Measurements from ENCODE around the gene DDHD1. TPM values are rescaled to one million over a fixed set of nuclear protein-coding genes. Genes with fewer than 3 reads are reported as not detected.

The DDHD1 gene
- total RNA-seq, 5 donors from 2014 or later (not counting 1 experiment from before 2014, with no cell fraction given): 36.6 to 69.6 (median 45.4) TPM

GRCh38 chr14:53004976-53005375, 148.1 kb downstream of the DDHD1 start:
- CTCF ChIA-PET: no interaction called here
- H3K36me3 ChIP-seq (ENCODE audit: control insufficient read depth in 2 of 2, extremely low read depth in 1 of 2, insufficient read depth in 1 of 2, low read length in 1 of 2): no peaks in the 10 kb centered on the region
- no peak overlapping the region for H3K4me3 ChIP-seq (ENCODE audit: control insufficient read depth in 1 of 2, extremely low read depth in 1 of 2, low read length in 1 of 2)
- peaks cover 0 to 3% of the 10 kb centered on the region in 2 experiments for H3K27me3 ChIP-seq (replicated peaks in 1 of 2; ENCODE audit: control insufficient read depth in 2 of 2, extremely low read depth in 1 of 2, insufficient read depth in 2 of 2, low read length in 1 of 2)
- Mint-ChIP-seq H3K27ac (no peak overlapping the region), H3K9me3 (no peaks in the 10 kb centered on the region), H3K4me3 (no peak overlapping the region), H3K36me3 (no peaks in the 10 kb centered on the region), H3K27me3 (peaks cover 0 to 1% of the 10 kb centered on the region in 2 donors), H3K4me1 (no peaks in the 10 kb centered on the region)
- H3K27ac ChIP-seq (ENCODE audit: low read length): no peak overlapping the region
- DNase-seq: no peak
- no peak for ATAC-seq (replicated peaks in 1 of 4)
- H3K9me3 ChIP-seq: no peaks in the 10 kb centered on the region
- no peaks in the 10 kb centered on the region for H3K4me1 ChIP-seq (ENCODE audit: control insufficient read depth in 1 of 2, extremely low read depth in 1 of 2, insufficient read depth in 2 of 2, low read length in 2 of 2)
- POLR2A ChIA-PET: no interaction called here
- WGBS (ENCODE audit: insufficient coverage): 78% methylated on average over 4 of the region's 5 CpGs

- peaks cover 0 to 5% of the 10 kb centered on the region in 2 experiments for H3K27me3 ChIP-seq (replicated peaks in 1 of 2; ENCODE audit: control insufficient read depth in 2 of 2, extremely low read depth in 1 of 2, insufficient read depth in 2 of 2, low read length in 1 of 2)
- Mint-ChIP-seq H3K9me3 (no peaks in the 10 kb centered on the region), H3K27me3 (peaks cover under 1 to 1% of the 10 kb centered on the region in 2 donors), H3K4me1 (no peaks in the 10 kb centered on the region), H3K36me3 (no peaks in the 10 kb centered on the region), H3K27ac (no peak overlapping the region), H3K4me3 (no peak overlapping the region)
- ATAC-seq (replicated peaks in 1 of 4) (no peak), DNase-seq (no peak)
- CTCF ChIA-PET: interaction anchor here (0.7 kb wide), 2 partner anchors 115 to 148 kb away, joined by 3 to 4 read pairs; no protein-coding TSS in a partner anchor
- POLR2A ChIA-PET: no interaction called here
- no peaks in the 10 kb centered on the region for H3K9me3 ChIP-seq
- H3K4me1 ChIP-seq (ENCODE audit: control insufficient read depth in 1 of 2, extremely low read depth in 1 of 2, insufficient read depth in 2 of 2, low read length in 2 of 2): no peaks in the 10 kb centered on the region
- no peak overlapping the region for H3K4me3 ChIP-seq (ENCODE audit: control insufficient read depth in 1 of 2, extremely low read depth in 1 of 2, low read length in 1 of 2)
- H3K27ac ChIP-seq (ENCODE audit: low read length): no peak overlapping the region
- WGBS (ENCODE audit: insufficient coverage): 90% methylated on average over 2 of the region's 4 CpGs
- no peaks in the 10 kb centered on the region for H3K36me3 ChIP-seq (ENCODE audit: control insufficient read depth in 2 of 2, extremely low read depth in 1 of 2, insufficient read depth in 1 of 2, low read length in 1 of 2)
These were observed 149.3 kb downstream of the DDHD1 start for GRCh38 chr14:53003776-53004175.

GRCh38 chr14:53002576-53002975, 150.5 kb downstream of the DDHD1 start:
- H3K27me3 ChIP-seq (replicated peaks in 1 of 2; ENCODE audit: control insufficient read depth in 2 of 2, extremely low read depth in 1 of 2, insufficient read depth in 2 of 2, low read length in 1 of 2): peaks cover 0 to 8% of the 10 kb centered on the region in 2 experiments
- H3K4me1 Mint-ChIP-seq: no peaks in the 10 kb centered on the region
- POLR2A ChIA-PET: no interaction called here
- H3K36me3 Mint-ChIP-seq: no peaks in the 10 kb centered on the region
- H3K27ac ChIP-seq (ENCODE audit: low read length): no peak overlapping the region
- H3K27ac Mint-ChIP-seq: no peak overlapping the region
- peaks cover 5 to 8% of the 10 kb centered on the region in 2 donors for H3K27me3 Mint-ChIP-seq
- 76% methylated on average over 5 of the region's 5 CpGs for WGBS (ENCODE audit: insufficient coverage)
- DNase-seq: no peak
- H3K36me3 ChIP-seq (ENCODE audit: control insufficient read depth in 2 of 2, extremely low read depth in 1 of 2, insufficient read depth in 1 of 2, low read length in 1 of 2): no peaks in the 10 kb centered on the region
- CTCF ChIA-PET: interaction anchor here in 1 of 2 donors (0.6 kb wide), 2 partner anchors 252 to 795 kb away, joined by 3 read pairs; no protein-coding TSS in a partner anchor
- ATAC-seq (replicated peaks in 1 of 4): no peak
- no peak overlapping the region for H3K4me3 ChIP-seq (ENCODE audit: control insufficient read depth in 1 of 2, extremely low read depth in 1 of 2, low read length in 1 of 2)
- no peaks in the 10 kb centered on the region for H3K9me3 ChIP-seq
- no peaks in the 10 kb centered on the region for H3K4me1 ChIP-seq (ENCODE audit: control insufficient read depth in 1 of 2, extremely low read depth in 1 of 2, insufficient read depth in 2 of 2, low read length in 2 of 2)
- no peak overlapping the region for H3K4me3 Mint-ChIP-seq
- H3K9me3 Mint-ChIP-seq: no peaks in the 10 kb centered on the region

- no peak overlapping the region for H3K27ac ChIP-seq (ENCODE audit: low read length)
- H3K4me1 Mint-ChIP-seq: no peaks in the 10 kb centered on the region
- ChIA-PET CTCF (no interaction called here), POLR2A (no interaction called here)
- no peaks in the 10 kb centered on the region for H3K4me1 ChIP-seq (ENCODE audit: control insufficient read depth in 1 of 2, extremely low read depth in 1 of 2, insufficient read depth in 2 of 2, low read length in 2 of 2)
- H3K9me3 Mint-ChIP-seq: no peaks in the 10 kb centered on the region
- peaks cover 0 to 8% of the 10 kb centered on the region in 2 experiments for H3K27me3 ChIP-seq (replicated peaks in 1 of 2; ENCODE audit: control insufficient read depth in 2 of 2, extremely low read depth in 1 of 2, insufficient read depth in 2 of 2, low read length in 1 of 2)
- no peaks in the 10 kb centered on the region for H3K9me3 ChIP-seq
- no peaks in the 10 kb centered on the region for H3K36me3 Mint-ChIP-seq
- H3K27me3 Mint-ChIP-seq: peaks cover 5 to 8% of the 10 kb centered on the region in 2 donors
- H3K4me3 Mint-ChIP-seq: no peak overlapping the region
- no peak for DNase-seq
- H3K36me3 ChIP-seq (ENCODE audit: control insufficient read depth in 2 of 2, extremely low read depth in 1 of 2, insufficient read depth in 1 of 2, low read length in 1 of 2): no peaks in the 10 kb centered on the region
- ATAC-seq (replicated peaks in 1 of 4): no peak
- no peak overlapping the region for H3K27ac Mint-ChIP-seq
- 60% methylated on average over 1 of the region's 7 CpGs for WGBS (ENCODE audit: insufficient coverage)
- H3K4me3 ChIP-seq (ENCODE audit: control insufficient read depth in 1 of 2, extremely low read depth in 1 of 2, low read length in 1 of 2): no peak overlapping the region
These were observed 151.2 kb downstream of the DDHD1 start for GRCh38 chr14:53001787-53002378.

GRCh38 chr14:52998376-52999015, 154.6 kb downstream of the DDHD1 start:
- Mint-ChIP-seq H3K27me3 (peaks cover 8 to 12% of the 10 kb centered on the region in 2 donors), H3K4me3 (no peak overlapping the region), H3K27ac (no peak overlapping the region), H3K36me3 (peaks cover 3% of the 10 kb centered on the region), H3K9me3 (no peaks in the 10 kb centered on the region), H3K4me1 (no peaks in the 10 kb centered on the region)
- no peak for ATAC-seq (replicated peaks in 1 of 4)
- Histone ChIP-seq H3K4me1 (ENCODE audit: control insufficient read depth in 1 of 2, extremely low read depth in 1 of 2, insufficient read depth in 2 of 2, low read length in 2 of 2) (no peaks in the 10 kb centered on the region), H3K4me3 (ENCODE audit: control insufficient read depth in 1 of 2, extremely low read depth in 1 of 2, low read length in 1 of 2) (no peak overlapping the region), H3K27me3 (replicated peaks in 1 of 2; ENCODE audit: control insufficient read depth in 2 of 2, extremely low read depth in 1 of 2, insufficient read depth in 2 of 2, low read length in 1 of 2) (peaks cover 0 to 10% of the 10 kb centered on the region in 2 experiments), H3K9me3 (no peaks in the 10 kb centered on the region), H3K27ac (ENCODE audit: low read length) (no peak overlapping the region), H3K36me3 (ENCODE audit: control insufficient read depth in 2 of 2, extremely low read depth in 1 of 2, insufficient read depth in 1 of 2, low read length in 1 of 2) (no peaks in the 10 kb centered on the region)
- ChIA-PET POLR2A (interaction anchor here in 1 of 2 donors (0.5 kb wide), 1 partner anchor 232 kb away, joined by 4 read pairs; no protein-coding TSS in a partner anchor), CTCF (no interaction called here)
- 95% methylated on average over 5 of the region's 6 CpGs for WGBS (ENCODE audit: insufficient coverage)
- no peak for DNase-seq

- no peaks in the 10 kb centered on the region for H3K4me1 ChIP-seq (ENCODE audit: control insufficient read depth in 1 of 2, extremely low read depth in 1 of 2, insufficient read depth in 2 of 2, low read length in 2 of 2)
- H3K4me1 Mint-ChIP-seq: no peaks in the 10 kb centered on the region
- 90% methylated on average over 1 of the region's 2 CpGs for WGBS (ENCODE audit: insufficient coverage)
- H3K4me3 Mint-ChIP-seq: no peak overlapping the region
- POLR2A ChIA-PET: interaction anchor here in 1 of 2 donors (0.6 kb wide), 1 partner anchor 113 kb away, joined by 8 read pairs; no protein-coding TSS in a partner anchor
- peaks cover 0 to 7% of the 10 kb centered on the region in 2 experiments for H3K27me3 ChIP-seq (replicated peaks in 1 of 2; ENCODE audit: control insufficient read depth in 2 of 2, extremely low read depth in 1 of 2, insufficient read depth in 2 of 2, low read length in 1 of 2)
- peaks cover 11 to 13% of the 10 kb centered on the region in 2 donors for H3K27me3 Mint-ChIP-seq
- CTCF ChIA-PET: interaction anchor here in 1 of 2 donors (0.7 kb wide), 1 partner anchor 65 kb away, joined by 3 read pairs; no protein-coding TSS in a partner anchor
- H3K36me3 Mint-ChIP-seq: peaks cover 3% of the 10 kb centered on the region
- no peak for ATAC-seq (replicated peaks in 1 of 4)
- no peaks in the 10 kb centered on the region for H3K36me3 ChIP-seq (ENCODE audit: control insufficient read depth in 2 of 2, extremely low read depth in 1 of 2, insufficient read depth in 1 of 2, low read length in 1 of 2)
- H3K9me3 Mint-ChIP-seq: no peaks in the 10 kb centered on the region
- no peak overlapping the region for H3K4me3 ChIP-seq (ENCODE audit: control insufficient read depth in 1 of 2, extremely low read depth in 1 of 2, low read length in 1 of 2)
- no peak for DNase-seq
- no peaks in the 10 kb centered on the region for H3K9me3 ChIP-seq
- H3K27ac Mint-ChIP-seq: no peak overlapping the region
- H3K27ac ChIP-seq (ENCODE audit: low read length): no peak overlapping the region
These were observed 156.6 kb downstream of the DDHD1 start for GRCh38 chr14:52996493-52996892.

All from T-cell (primary cell).